GM18858 (cell line): ENCODE results near the gene LTA.

Experiments used
- ATAC-seq: cut with Tn5 transposase; IDR thresholded peaks from one replicate; pipeline ENCODE4 v1.9.1; 2021; ENCODE audit not compliant: unreplicated experiment

The LTA gene

GRCh38 chr6:31568537-31568961 lies 3.5 kb upstream of the LTA start:
- ATAC-seq = peak; percentile 51

- no peak for ATAC-seq
These were observed 2.1 kb upstream of the LTA start for GRCh38 chr6:31569861-31570536.

- ATAC-seq = no peak
These were observed 1.4 kb downstream of the LTA start for GRCh38 chr6:31573239-31574105.

GRCh38 chr6:31574106-31575061 lies 2.3 kb downstream of the LTA start:
- no peak for ATAC-seq

- no peak for ATAC-seq
These were observed 3.3 kb downstream of the LTA start, which contains the start of gene TNF for GRCh38 chr6:31575335-31575901. TNF (plus strand) TSS chr6:31575565; CDS start chr6:31575742, 177 bp downstream.

GRCh38 chr6:31575952-31576685 lies 4.0 kb downstream of the LTA start:
- no peak for ATAC-seq

- ATAC-seq = no peak
These were observed 4.9 kb downstream of the LTA start for GRCh38 chr6:31576897-31577578.

- no peak for ATAC-seq
These were observed 5.5 kb downstream of the LTA start for GRCh38 chr6:31577579-31577966.

GRCh38 chr6:31578184-31579118 lies 6.4 kb downstream of the LTA start:
- ATAC-seq = no peak

GRCh38 chr6:31579119-31579505 lies 7.0 kb downstream of the LTA start:
- no peak for ATAC-seq

- no peak for ATAC-seq
These were observed 7.7 kb downstream of the LTA start for GRCh38 chr6:31579546-31580437.

GRCh38 chr6:31580438-31580740 lies 8.3 kb downstream of the LTA start:
- ATAC-seq = no peak

GRCh38 chr6:31580807-31581433 lies 8.8 kb downstream of the LTA start:
- ATAC-seq = peak; percentile 51

- no peak for ATAC-seq
These were observed 9.5 kb downstream of the LTA start for GRCh38 chr6:31581434-31582229.

- ATAC-seq = no peak
These were observed 10.1 kb downstream of the LTA start, which contains the start of gene LTB for GRCh38 chr6:31582230-31582643. LTB (minus strand) TSS chr6:31582424; CDS start chr6:31582417, 7 bp downstream.

- no peak for ATAC-seq
These were observed 13.4 kb downstream of the LTA start for GRCh38 chr6:31585491-31585890.
